Measurements from ENCODE around the gene ADIPOR1. TPM values are rescaled to one million over a fixed set of nuclear protein-coding genes. Genes with fewer than 3 reads are reported as not detected.
A peak's percentile ranks its signal among the peaks of the same experiment; 100 is the strongest.

ADIPOR1 gene
- total RNA-seq, 2 experiments from 2014 or later, result 49.4 to 57.4 TPM

GRCh38 chr1:202966006-202966898, 8.1 kb upstream of the ADIPOR1 start:
- no peaks in the 10 kb centered on the region for H3K79me2 ChIP-seq (ENCODE audit: insufficient read depth, low read depth, low read length)
- H3K36me3 ChIP-seq (ENCODE audit: insufficient read depth, low read length), result peaks cover 5% of the 10 kb centered on the region; the same call in 1 of the 2 replicates
- peak overlapping the region; percentile 100 for H3K4me3 ChIP-seq (ENCODE audit: low read depth, low read length, poor library complexity, severe bottlenecking)
- BruUV-seq (replicated peaks), result TSS peak; percentile 58
- H3K27ac ChIP-seq (ENCODE audit: low read depth, low read length, poor library complexity, severe bottlenecking), result no peak overlapping the region
- POLR2A ChIA-PET, result interaction anchor here (0.6 kb wide), 1 partner anchor 44 kb away, joined by 4 read pairs; no protein-coding TSS in a partner anchor
- H3K9me2 ChIP-seq (ENCODE audit: insufficient read depth, low read length), result no peaks in the 10 kb centered on the region
- no peaks in the 10 kb centered on the region for H3K9me3 ChIP-seq (ENCODE audit: low read length)
- H4K20me1 ChIP-seq (ENCODE audit: insufficient read depth, low read length), result no peaks in the 10 kb centered on the region
- intact Hi-C loops (cut with micrococcal nuclease; ENCODE audit: unreplicated experiment), result no loop called here
- TF ChIP-seq EZH2phosphoT487 (IDR thresholded peaks at IDR 0.05; ENCODE audit: borderline replicate concordance, low read depth, low read length) (no peak), CTCF (conservative IDR thresholded peaks at IDR 0.05; ENCODE audit: low read length) (no peak)
- CTCF ChIA-PET (ENCODE audit: unreplicated experiment), result no interaction called here
- peaks cover 29% of the 10 kb centered on the region for H3K4me1 ChIP-seq (ENCODE audit: insufficient read depth, low read length, poor library complexity, severe bottlenecking)
- no peak for DNase-seq (ENCODE audit: low spot score)
- H2AFZ ChIP-seq (ENCODE audit: low read length), result peak overlapping the region; percentile 90
- H3K4me2 ChIP-seq (ENCODE audit: low read length), result peak overlapping the region; percentile 99

- no peaks in the 10 kb centered on the region for H3K79me2 ChIP-seq (ENCODE audit: insufficient read depth, low read depth, low read length)
- no peak overlapping the region for H2AFZ ChIP-seq (ENCODE audit: low read length)
- ChIA-PET CTCF (ENCODE audit: unreplicated experiment) (no interaction called here), POLR2A (interaction anchor here (0.6 kb wide), 1 partner anchor 128 kb away, joined by 5 read pairs; no protein-coding TSS in a partner anchor)
- TF ChIP-seq EZH2phosphoT487 (IDR thresholded peaks at IDR 0.05; ENCODE audit: borderline replicate concordance, low read depth, low read length) (no peak), CTCF (conservative IDR thresholded peaks at IDR 0.05; ENCODE audit: low read length) (no peak)
- intact Hi-C loops (cut with micrococcal nuclease; ENCODE audit: unreplicated experiment), result no loop called here
- peaks cover 29% of the 10 kb centered on the region for H3K4me1 ChIP-seq (ENCODE audit: insufficient read depth, low read length, poor library complexity, severe bottlenecking)
- H3K9me3 ChIP-seq (ENCODE audit: low read length), result no peaks in the 10 kb centered on the region
- peak overlapping the region; percentile 99; the same call in 1 of the 2 replicates for H3K4me2 ChIP-seq (ENCODE audit: low read length)
- no peak overlapping the region for H3K27ac ChIP-seq (ENCODE audit: low read depth, low read length, poor library complexity, severe bottlenecking)
- H3K36me3 ChIP-seq (ENCODE audit: insufficient read depth, low read length), result peaks cover 5% of the 10 kb centered on the region; the same call in 1 of the 2 replicates
- BruUV-seq (replicated peaks), result no TSS peak
- no peak overlapping the region for H3K4me3 ChIP-seq (ENCODE audit: low read depth, low read length, poor library complexity, severe bottlenecking)
- DNase-seq (ENCODE audit: low spot score), result no peak
- no peaks in the 10 kb centered on the region for H4K20me1 ChIP-seq (ENCODE audit: insufficient read depth, low read length)
- H3K9me2 ChIP-seq (ENCODE audit: insufficient read depth, low read length), result no peaks in the 10 kb centered on the region
Measured at GRCh38 chr1:202965422-202965821, 7.3 kb upstream of the ADIPOR1 start.
